ENCODE results near the gene TLK1. TPM values are rescaled to one million over a fixed set of nuclear protein-coding genes. Genes with fewer than 3 reads are reported as not detected.

The TLK1 gene
- polyA plus RNA-seq, 1 of the 3 experiments (the other 2 are of a cell fraction): 4.8 TPM

- Histone ChIP-seq H3K4me2 (no peak overlapping the region), H3K9ac (no peak overlapping the region), H3K79me2 (ENCODE audit: insufficient read depth) (no peaks in the 10 kb centered on the region), H3K27me3 (ENCODE audit: insufficient read depth) (no peaks in the 10 kb centered on the region), H4K20me1 (ENCODE audit: insufficient read depth) (0 out of 2 replicates have a peak, but pooled peaks cover 5% of the 10 kb centered on the region), H3K27ac (ENCODE audit: low read depth in 2 of 2, low read length in 1 of 2) (no peak overlapping the region; a peak in 1 of 4 replicates), H3K9me2 (no peaks in the 10 kb centered on the region), H2AFZ (ENCODE audit: low read depth) (no peak overlapping the region), H3K4me1 (ENCODE audit: control insufficient read depth in 1 of 2, insufficient read depth in 2 of 2, low read depth in 1 of 2, low read length in 1 of 2) (peaks cover 0 to 9% of the 10 kb centered on the region in 2 experiments; a peak in 1 of 4 replicates), H3K36me3 (replicated peaks in 1 of 2; ENCODE audit: control insufficient read depth in 1 of 2, insufficient read depth in 2 of 2, low read length in 1 of 2) (peaks cover 36 to 41% of the 10 kb centered on the region in 2 experiments), H3F3A (replicated peaks; ENCODE audit: insufficient read depth) (peaks cover 10% of the 10 kb centered on the region), H3K4me3 (ENCODE audit: low read depth in 2 of 2, low read length in 1 of 2) (no peak overlapping the region), H3K9me3 (no peaks in the 10 kb centered on the region)
- 97% methylated on average over 5 of the region's 5 CpGs for WGBS (ENCODE audit: low lambda C conversion rate)
- CTCF ChIA-PET: interaction anchor here (1.5 to 3.2 kb wide), 3 partner anchors 14 to 449 kb away, joined by 4 to 12 read pairs (median 11); partner anchors contain the start of gene GORASP2
- TF ChIP-seq FOXM1 (IDR thresholded peaks at IDR 0.05; ENCODE audit: low read depth) (no peak), PBX3 (IDR thresholded peaks at IDR 0.05) (no peak), MXI1 (IDR thresholded peaks at IDR 0.05; ENCODE audit: low read depth, low read length) (no peak), TEAD4 (IDR thresholded peaks at IDR 0.05; ENCODE audit: borderline replicate concordance, insufficient read depth) (no peak), RFX5 (IDR thresholded peaks at IDR 0.05; ENCODE audit: low read length) (no peak), ELF1 (IDR thresholded peaks at IDR 0.05) (no peak), GATA2 (CRISPR knock-in tag; IDR thresholded peaks at IDR 0.05) (no peak), EP300 (IDR thresholded peaks at IDR 0.05; ENCODE audit: borderline replicate concordance in 1 of 2, low read depth in 1 of 2, low read length in 1 of 2) (no peak), USF2 (IDR thresholded peaks at IDR 0.05; ENCODE audit: borderline replicate concordance, low read depth, low read length) (no peak), RCOR1 (IDR thresholded peaks at IDR 0.05; ENCODE audit: low read length) (no peak), POLR2AphosphoS5 (IDR thresholded peaks at IDR 0.05; ENCODE audit: low read depth, low read length) (no peak), FOXJ3 (CRISPR knock-in tag; IDR thresholded peaks at IDR 0.05) (no peak), YY1 (IDR thresholded peaks at IDR 0.05; ENCODE audit: low read depth) (no peak), NFIC (IDR thresholded peaks at IDR 0.05; ENCODE audit: borderline replicate concordance) (no peak), SIN3A (IDR thresholded peaks at IDR 0.05; ENCODE audit: borderline replicate concordance, low read depth, low read length) (no peak), RXRA (IDR thresholded peaks at IDR 0.05; ENCODE audit: borderline replicate concordance, low read depth) (no peak), NRF1 (IDR thresholded peaks at IDR 0.05; ENCODE audit: low read depth, low read length) (no peak), CHD2 (IDR thresholded peaks at IDR 0.05; ENCODE audit: low read length, partially characterized antibody) (no peak), ZBTB33 (IDR thresholded peaks at IDR 0.05; ENCODE audit: borderline replicate concordance, low read depth) (no peak), FOSL2 (IDR thresholded peaks at IDR 0.05; ENCODE audit: borderline replicate concordance, low read depth) (no peak)
- DNase-seq: no peak
- POLR2A ChIA-PET: no interaction called here
Observed at GRCh38 chr2:170967553-170967952, 193.1 kb downstream of the TLK1 start.
